ENCODE results near the gene ATP6V0D1.

DNA sequence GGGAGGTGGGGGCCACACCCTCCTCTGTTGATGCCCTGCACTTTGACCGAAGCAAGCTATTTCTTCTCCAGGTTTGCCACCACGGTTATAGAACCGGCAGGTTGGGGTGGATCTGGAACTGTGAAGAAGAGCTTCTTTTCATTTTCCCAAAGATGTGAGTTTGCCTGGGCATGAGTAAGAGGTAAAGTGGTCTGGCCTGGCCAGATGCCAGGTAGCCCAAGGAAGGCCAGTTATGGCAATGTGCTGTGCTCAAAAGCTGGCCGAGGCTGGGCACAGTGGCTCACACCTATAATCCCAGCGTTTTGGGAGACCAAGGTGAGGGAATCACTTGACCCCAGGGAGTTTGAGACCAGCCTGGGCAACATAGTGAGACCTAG lies 18.7 kb downstream of the ATP6V0D1 start:
- TF ChIP-seq, protein P1, sequence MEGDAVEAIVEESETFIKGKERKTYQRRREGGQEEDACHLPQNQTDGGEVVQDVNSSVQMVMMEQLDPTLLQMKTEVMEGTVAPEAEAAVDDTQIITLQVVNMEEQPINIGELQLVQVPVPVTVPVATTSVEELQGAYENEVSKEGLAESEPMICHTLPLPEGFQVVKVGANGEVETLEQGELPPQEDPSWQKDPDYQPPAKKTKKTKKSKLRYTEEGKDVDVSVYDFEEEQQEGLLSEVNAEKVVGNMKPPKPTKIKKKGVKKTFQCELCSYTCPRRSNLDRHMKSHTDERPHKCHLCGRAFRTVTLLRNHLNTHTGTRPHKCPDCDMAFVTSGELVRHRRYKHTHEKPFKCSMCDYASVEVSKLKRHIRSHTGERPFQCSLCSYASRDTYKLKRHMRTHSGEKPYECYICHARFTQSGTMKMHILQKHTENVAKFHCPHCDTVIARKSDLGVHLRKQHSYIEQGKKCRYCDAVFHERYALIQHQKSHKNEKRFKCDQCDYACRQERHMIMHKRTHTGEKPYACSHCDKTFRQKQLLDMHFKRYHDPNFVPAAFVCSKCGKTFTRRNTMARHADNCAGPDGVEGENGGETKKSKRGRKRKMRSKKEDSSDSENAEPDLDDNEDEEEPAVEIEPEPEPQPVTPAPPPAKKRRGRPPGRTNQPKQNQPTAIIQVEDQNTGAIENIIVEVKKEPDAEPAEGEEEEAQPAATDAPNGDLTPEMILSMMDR (IDR thresholded peaks at IDR 0.05), result no peak
- TF ChIP-seq SREBF2 (IDR thresholded peaks at IDR 0.05), result no peak
- TF ChIP-seq POLR2A (IDR thresholded peaks at IDR 0.05; ENCODE audit: low read length), result no peak
- no peak for TF ChIP-seq PHF8 (IDR thresholded peaks at IDR 0.05; ENCODE audit: borderline replicate concordance, low read depth)
- no peak for TF ChIP-seq CEBPB (IDR thresholded peaks at IDR 0.05)
- no peak for TF ChIP-seq ZSCAN20 (CRISPR knock-in tag; IDR thresholded peaks at IDR 0.05)
- TF ChIP-seq HOXA7 (CRISPR knock-in tag; IDR thresholded peaks at IDR 0.05), result no peak
- TF ChIP-seq CBX8 (IDR thresholded peaks at IDR 0.05), result no peak
- TF ChIP-seq, protein P2, sequence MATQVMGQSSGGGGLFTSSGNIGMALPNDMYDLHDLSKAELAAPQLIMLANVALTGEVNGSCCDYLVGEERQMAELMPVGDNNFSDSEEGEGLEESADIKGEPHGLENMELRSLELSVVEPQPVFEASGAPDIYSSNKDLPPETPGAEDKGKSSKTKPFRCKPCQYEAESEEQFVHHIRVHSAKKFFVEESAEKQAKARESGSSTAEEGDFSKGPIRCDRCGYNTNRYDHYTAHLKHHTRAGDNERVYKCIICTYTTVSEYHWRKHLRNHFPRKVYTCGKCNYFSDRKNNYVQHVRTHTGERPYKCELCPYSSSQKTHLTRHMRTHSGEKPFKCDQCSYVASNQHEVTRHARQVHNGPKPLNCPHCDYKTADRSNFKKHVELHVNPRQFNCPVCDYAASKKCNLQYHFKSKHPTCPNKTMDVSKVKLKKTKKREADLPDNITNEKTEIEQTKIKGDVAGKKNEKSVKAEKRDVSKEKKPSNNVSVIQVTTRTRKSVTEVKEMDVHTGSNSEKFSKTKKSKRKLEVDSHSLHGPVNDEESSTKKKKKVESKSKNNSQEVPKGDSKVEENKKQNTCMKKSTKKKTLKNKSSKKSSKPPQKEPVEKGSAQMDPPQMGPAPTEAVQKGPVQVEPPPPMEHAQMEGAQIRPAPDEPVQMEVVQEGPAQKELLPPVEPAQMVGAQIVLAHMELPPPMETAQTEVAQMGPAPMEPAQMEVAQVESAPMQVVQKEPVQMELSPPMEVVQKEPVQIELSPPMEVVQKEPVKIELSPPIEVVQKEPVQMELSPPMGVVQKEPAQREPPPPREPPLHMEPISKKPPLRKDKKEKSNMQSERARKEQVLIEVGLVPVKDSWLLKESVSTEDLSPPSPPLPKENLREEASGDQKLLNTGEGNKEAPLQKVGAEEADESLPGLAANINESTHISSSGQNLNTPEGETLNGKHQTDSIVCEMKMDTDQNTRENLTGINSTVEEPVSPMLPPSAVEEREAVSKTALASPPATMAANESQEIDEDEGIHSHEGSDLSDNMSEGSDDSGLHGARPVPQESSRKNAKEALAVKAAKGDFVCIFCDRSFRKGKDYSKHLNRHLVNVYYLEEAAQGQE (IDR thresholded peaks at IDR 0.05), result no peak
- TF ChIP-seq ZFP36 (IDR thresholded peaks at IDR 0.05; ENCODE audit: borderline replicate concordance, partially characterized antibody), result no peak
- TF ChIP-seq, protein P3, sequence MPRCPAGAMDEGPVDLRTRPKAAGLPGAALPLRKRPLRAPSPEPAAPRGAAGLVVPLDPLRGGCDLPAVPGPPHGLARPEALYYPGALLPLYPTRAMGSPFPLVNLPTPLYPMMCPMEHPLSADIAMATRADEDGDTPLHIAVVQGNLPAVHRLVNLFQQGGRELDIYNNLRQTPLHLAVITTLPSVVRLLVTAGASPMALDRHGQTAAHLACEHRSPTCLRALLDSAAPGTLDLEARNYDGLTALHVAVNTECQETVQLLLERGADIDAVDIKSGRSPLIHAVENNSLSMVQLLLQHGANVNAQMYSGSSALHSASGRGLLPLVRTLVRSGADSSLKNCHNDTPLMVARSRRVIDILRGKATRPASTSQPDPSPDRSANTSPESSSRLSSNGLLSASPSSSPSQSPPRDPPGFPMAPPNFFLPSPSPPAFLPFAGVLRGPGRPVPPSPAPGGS (IDR thresholded peaks at IDR 0.05), result no peak
- no peak for TF ChIP-seq RAD21 (conservative IDR thresholded peaks at IDR 0.05 in 1 of 2, IDR thresholded peaks at IDR 0.05 in 1 of 2)
